KMS-11 (cell line): ENCODE data around the gene UQCRC2.
A peak's percentile ranks its signal among the peaks of the same experiment; 100 is the strongest.

Experiments used
- H2AFZ ChIP-seq: fragments of 200-600 bp; sonication (generic); 2 replicates; pipeline ENCODE4 v1.6.1; 2016; ENCODE audit warnings: antibody characterized with exemption, mixed run types, low read depth
- H3K27ac ChIP-seq: fragments of 200-600 bp; sonication (generic); 2 replicates; pipeline ENCODE4 v1.6.1; 2016; ENCODE audit warnings: mild to moderate bottlenecking, mixed run types
- H3K27me3 ChIP-seq: fragments of 200-600 bp; sonication (generic); 2 replicates; pipeline ENCODE4 v1.6.1; 2017; ENCODE audit warnings: mild to moderate bottlenecking, low read depth, mixed run types, moderate library complexity; ENCODE audit not compliant: insufficient read depth
- H3K36me3 ChIP-seq: fragments of 200-600 bp; sonication (generic); 2 replicates; pipeline ENCODE4 v1.6.1; 2017; ENCODE audit warnings: mild to moderate bottlenecking, mixed run types; ENCODE audit not compliant: insufficient read depth
- H3K4me1 ChIP-seq: fragments of 200-600 bp; sonication (generic); 2 replicates; pipeline ENCODE4 v1.6.1; 2016; ENCODE audit warnings: mild to moderate bottlenecking, low read depth, mixed run types; ENCODE audit not compliant: poor library complexity, severe bottlenecking
- H3K4me2 ChIP-seq: fragments of 200-600 bp; sonication (generic); 2 replicates; pipeline ENCODE4 v1.7.0; 2016; ENCODE audit warnings: mild to moderate bottlenecking, mixed run types
- H3K4me3 ChIP-seq: fragments of 200-600 bp; sonication (generic); IDR thresholded peaks from 2 replicates; pipeline ENCODE4 v1.6.1; 2017; ENCODE audit warnings: low read depth, low read length, mixed read lengths; ENCODE audit not compliant: insufficient read depth
- H3K79me2 ChIP-seq: fragments of 200-600 bp; sonication (generic); 2 replicates; pipeline ENCODE4 v1.6.1; 2016; ENCODE audit warnings: low read depth, mixed run types; ENCODE audit not compliant: insufficient read depth
- H3K9ac ChIP-seq: fragments of 200-600 bp; sonication (generic); 2 replicates; pipeline ENCODE4 v1.6.1; 2016; ENCODE audit warnings: mild to moderate bottlenecking, mixed run types
- H4K20me1 ChIP-seq: fragments of 200-600 bp; sonication (generic); 2 replicates; pipeline ENCODE4 v1.6.1; 2016; ENCODE audit warnings: mild to moderate bottlenecking, mixed run types; ENCODE audit not compliant: insufficient read depth
- TF ChIP-seq, protein P1 (sequence below): fragments of 200-600 bp; sonication (generic); conservative IDR thresholded peaks from 2 replicates; pipeline ENCODE4 v1.6.1; 2017; ENCODE audit warnings: low read depth, mild to moderate bottlenecking, antibody characterized with exemption, low read length, moderate library complexity, mixed read lengths

UQCRC2 gene

DNA sequence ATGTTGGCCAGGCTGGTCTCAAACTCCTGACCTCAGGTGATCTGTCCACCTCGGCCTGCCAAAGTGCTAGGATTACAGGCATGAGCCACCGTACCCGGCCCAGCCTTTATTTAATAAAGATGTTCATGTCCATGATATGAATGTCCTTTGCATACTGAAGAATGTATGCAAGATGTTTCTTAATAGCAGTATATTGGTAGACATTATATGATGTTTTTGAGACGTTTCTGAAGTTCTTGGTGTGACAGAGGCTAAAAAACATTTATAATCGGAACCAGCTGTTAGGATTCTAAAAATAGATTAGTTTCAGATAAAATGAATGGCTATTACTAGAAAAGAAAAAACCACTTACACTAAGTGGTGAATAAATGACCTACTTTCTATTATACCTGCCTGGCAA lies 36.0 kb downstream of the UQCRC2 start:
- peak overlapping the region; percentile 6; the same call in 1 of the 2 replicates for H3K4me2 ChIP-seq
- H3K79me2 ChIP-seq: no peaks in the 10 kb centered on the region
- H3K4me3 ChIP-seq: no peak overlapping the region
- peaks cover 16% of the 10 kb centered on the region for H3K4me1 ChIP-seq
- H2AFZ ChIP-seq: no peak overlapping the region
- H3K27ac ChIP-seq: no peak overlapping the region
- TF ChIP-seq, protein P1, sequence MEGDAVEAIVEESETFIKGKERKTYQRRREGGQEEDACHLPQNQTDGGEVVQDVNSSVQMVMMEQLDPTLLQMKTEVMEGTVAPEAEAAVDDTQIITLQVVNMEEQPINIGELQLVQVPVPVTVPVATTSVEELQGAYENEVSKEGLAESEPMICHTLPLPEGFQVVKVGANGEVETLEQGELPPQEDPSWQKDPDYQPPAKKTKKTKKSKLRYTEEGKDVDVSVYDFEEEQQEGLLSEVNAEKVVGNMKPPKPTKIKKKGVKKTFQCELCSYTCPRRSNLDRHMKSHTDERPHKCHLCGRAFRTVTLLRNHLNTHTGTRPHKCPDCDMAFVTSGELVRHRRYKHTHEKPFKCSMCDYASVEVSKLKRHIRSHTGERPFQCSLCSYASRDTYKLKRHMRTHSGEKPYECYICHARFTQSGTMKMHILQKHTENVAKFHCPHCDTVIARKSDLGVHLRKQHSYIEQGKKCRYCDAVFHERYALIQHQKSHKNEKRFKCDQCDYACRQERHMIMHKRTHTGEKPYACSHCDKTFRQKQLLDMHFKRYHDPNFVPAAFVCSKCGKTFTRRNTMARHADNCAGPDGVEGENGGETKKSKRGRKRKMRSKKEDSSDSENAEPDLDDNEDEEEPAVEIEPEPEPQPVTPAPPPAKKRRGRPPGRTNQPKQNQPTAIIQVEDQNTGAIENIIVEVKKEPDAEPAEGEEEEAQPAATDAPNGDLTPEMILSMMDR: no peak
- H4K20me1 ChIP-seq: no peaks in the 10 kb centered on the region
- no peaks in the 10 kb centered on the region for H3K36me3 ChIP-seq
- H3K9ac ChIP-seq: no peak overlapping the region
- H3K27me3 ChIP-seq: no peaks in the 10 kb centered on the region

DNA sequence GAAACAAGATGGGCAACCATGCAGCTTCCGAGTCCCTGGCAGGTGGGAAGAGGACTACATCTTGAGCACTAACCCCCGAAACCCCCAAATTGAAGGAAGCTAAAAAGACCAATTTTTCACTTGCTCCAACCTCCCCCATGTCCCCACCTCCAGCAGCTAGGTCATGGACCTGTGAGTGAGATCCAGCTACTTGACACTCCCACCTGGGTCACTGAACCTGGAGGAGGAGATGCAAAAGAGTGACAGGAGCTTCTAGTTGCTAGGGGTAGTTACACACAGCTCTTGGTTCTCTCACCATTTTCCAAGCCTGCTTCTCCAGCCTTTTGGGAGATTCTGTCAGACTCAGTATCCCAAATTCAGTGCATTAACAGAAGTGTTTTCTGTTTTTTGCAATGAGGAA lies 36.6 kb downstream of the UQCRC2 start:
- Histone ChIP-seq H3K4me2 (no peak overlapping the region), H3K36me3 (no peaks in the 10 kb centered on the region), H4K20me1 (no peaks in the 10 kb centered on the region), H3K27me3 (no peaks in the 10 kb centered on the region), H3K9ac (no peak overlapping the region), H3K79me2 (no peaks in the 10 kb centered on the region), H3K4me3 (no peak overlapping the region), H3K27ac (no peak overlapping the region), H3K4me1 (peaks cover 16% of the 10 kb centered on the region), H2AFZ (no peak overlapping the region)
- TF ChIP-seq, protein P1: no peak

DNA sequence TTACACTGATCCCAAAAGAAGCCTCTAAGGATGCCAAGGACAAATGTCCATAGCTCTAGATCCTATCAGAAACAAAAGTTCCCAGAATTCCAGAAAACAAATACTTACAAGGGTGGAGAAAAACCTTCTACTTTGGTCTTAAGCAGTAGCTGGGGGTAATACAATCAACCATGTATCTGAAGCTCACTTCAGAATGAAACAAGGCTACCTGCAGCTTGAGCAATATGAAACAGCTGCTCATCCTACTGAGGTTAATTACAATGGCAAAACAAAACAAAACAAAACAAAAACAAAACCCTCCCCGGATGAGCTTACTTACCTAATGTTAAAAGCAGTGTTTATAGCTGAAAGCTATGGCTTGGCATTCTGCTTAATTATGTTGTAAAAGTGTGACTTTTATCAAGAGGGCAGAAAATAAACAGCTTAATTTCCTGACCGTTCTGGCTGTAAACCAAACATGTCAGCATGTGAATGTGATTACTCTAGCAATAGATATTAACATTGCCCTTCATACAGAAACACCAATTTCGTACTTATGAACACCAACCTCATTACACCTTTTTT lies 37.3 kb downstream of the UQCRC2 start:
- Histone ChIP-seq H3K36me3 (no peaks in the 10 kb centered on the region), H3K4me1 (peaks cover 16% of the 10 kb centered on the region), H2AFZ (no peak overlapping the region), H3K27ac (no peak overlapping the region), H3K27me3 (no peaks in the 10 kb centered on the region), H4K20me1 (no peaks in the 10 kb centered on the region), H3K4me3 (no peak overlapping the region), H3K9ac (no peak overlapping the region), H3K4me2 (no peak overlapping the region), H3K79me2 (no peaks in the 10 kb centered on the region)
- TF ChIP-seq, protein P1: no peak

DNA sequence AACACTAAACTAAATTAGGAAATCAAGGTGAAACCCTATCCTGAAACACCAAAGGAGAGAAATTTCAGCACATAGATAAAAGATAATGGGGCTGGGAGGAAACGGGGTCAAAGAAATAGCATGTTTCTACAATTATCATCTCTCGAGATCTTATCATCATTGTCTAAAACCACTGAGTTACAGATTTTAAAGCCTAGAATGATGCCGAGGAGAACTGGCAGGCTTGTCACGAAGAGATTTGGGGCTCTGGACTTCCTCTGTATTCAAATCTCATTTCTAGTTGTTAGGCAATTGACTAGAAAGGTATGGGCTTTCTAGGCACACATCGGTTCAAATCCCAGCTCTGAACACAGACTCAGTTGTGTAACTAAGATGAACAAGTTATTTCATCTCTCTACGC lies 38.5 kb downstream of the UQCRC2 start:
- H3K9ac ChIP-seq: no peak overlapping the region
- H3K36me3 ChIP-seq: no peaks in the 10 kb centered on the region
- H3K4me1 ChIP-seq: peaks cover 16% of the 10 kb centered on the region
- no peak overlapping the region for H3K27ac ChIP-seq
- H3K4me3 ChIP-seq: no peak overlapping the region
- H3K4me2 ChIP-seq: no peak overlapping the region
- no peaks in the 10 kb centered on the region for H3K79me2 ChIP-seq
- no peak overlapping the region for H2AFZ ChIP-seq
- no peaks in the 10 kb centered on the region for H4K20me1 ChIP-seq
- no peaks in the 10 kb centered on the region for H3K27me3 ChIP-seq
- TF ChIP-seq, protein P1: no peak
